Cardiac muscle cell (in vitro differentiated cells and primary cell): Measurements from ENCODE around the gene APBB2. TPM values are rescaled to one million over a fixed set of nuclear protein-coding genes. Genes with fewer than 3 reads are reported as not detected.
"Not testable (repeated sequence)": the region's sequence is repeated elsewhere in the genome, so short reads cannot be mapped to it uniquely, and the experiment has no call there.

Experiments used
- DNase-seq, 2 donors: peaks; one replicate each; pipeline versions ENCODE4 v3.0.0 to v3.0.0-alpha.2; 2010 to 2017; ENCODE audit warnings: low read depth in 1 of 2, low spot score in 1 of 2
- H3K27ac ChIP-seq: fragments of 200-600 bp; sonication (generic); 2 replicates; pipeline ENCODE4 v1.5.1; 2016
- H3K27me3 ChIP-seq: fragments of 200-600 bp; sonication (generic); 2 replicates; pipeline ENCODE4 v1.6.0; 2016; ENCODE audit warnings: control low read depth
- H3K36me3 ChIP-seq: fragments of 200-600 bp; sonication (generic); 2 replicates; pipeline ENCODE4 v1.5.1; 2016; ENCODE audit warnings: control low read depth
- H3K4me1 ChIP-seq: fragments of 200-600 bp; sonication (generic); 2 replicates; pipeline ENCODE4 v1.8.1; 2017; ENCODE audit warnings: low read depth, mild to moderate bottlenecking, mixed run types
- H3K4me3 ChIP-seq: fragments of 200-600 bp; sonication (generic); 2 replicates; pipeline ENCODE4 v1.5.1; 2016; ENCODE audit warnings: mild to moderate bottlenecking
- H3K9me3 ChIP-seq: fragments of 200-600 bp; sonication (generic); 2 replicates; pipeline ENCODE4 v1.5.1; 2017; ENCODE audit warnings: low read depth, mild to moderate bottlenecking, control low read depth
- CTCF ChIP-seq: IDR thresholded peaks from 2 replicates; pipeline ENCODE4 v1.5.1; 2012; ENCODE audit warnings: low read depth, mild to moderate bottlenecking, low read length
- polyA plus RNA-seq: library from polyadenylated mRNA; unstranded; fragments of >200 nt; fragmentation: Nextera tagmentation; extraction: Ambion mirVana; gene quantifications from 2 replicates; pipeline ENCODE4 v1.2.1, GENCODE V29; 2016
- total RNA-seq: library from RNA; depleted of rRNA; stranded (reverse); fragments of >200 nt; gene quantifications from 2 replicates; pipeline ENCODE4 v1.2.3, GENCODE V29; 2016

APBB2 gene
- total and polyA plus RNA-seq, 2 experiments from 2014 or later: 4.6 to 14.9 TPM

GRCh38 chr4:41061482-41062185 lies 152.7 kb downstream of the APBB2 start:
- no peaks in the 10 kb centered on the region for H3K27me3 ChIP-seq
- no peak for TF ChIP-seq CTCF
- H3K4me1 ChIP-seq: no peaks in the 10 kb centered on the region
- no peak for DNase-seq
- no peak overlapping the region for H3K27ac ChIP-seq
- H3K9me3 ChIP-seq: no peaks in the 10 kb centered on the region
- H3K36me3 ChIP-seq: no peaks in the 10 kb centered on the region
- H3K4me3 ChIP-seq: no peak overlapping the region

- Histone ChIP-seq H3K4me3 (no peak overlapping the region), H3K9me3 (no peaks in the 10 kb centered on the region), H3K36me3 (no peaks in the 10 kb centered on the region), H3K27me3 (no peaks in the 10 kb centered on the region), H3K27ac (no peak overlapping the region), H3K4me1 (no peaks in the 10 kb centered on the region)
- TF ChIP-seq CTCF: no peak
- no peak for DNase-seq
Observed at GRCh38 chr4:41060352-41061334, 153.7 kb downstream of the APBB2 start.

DNA sequence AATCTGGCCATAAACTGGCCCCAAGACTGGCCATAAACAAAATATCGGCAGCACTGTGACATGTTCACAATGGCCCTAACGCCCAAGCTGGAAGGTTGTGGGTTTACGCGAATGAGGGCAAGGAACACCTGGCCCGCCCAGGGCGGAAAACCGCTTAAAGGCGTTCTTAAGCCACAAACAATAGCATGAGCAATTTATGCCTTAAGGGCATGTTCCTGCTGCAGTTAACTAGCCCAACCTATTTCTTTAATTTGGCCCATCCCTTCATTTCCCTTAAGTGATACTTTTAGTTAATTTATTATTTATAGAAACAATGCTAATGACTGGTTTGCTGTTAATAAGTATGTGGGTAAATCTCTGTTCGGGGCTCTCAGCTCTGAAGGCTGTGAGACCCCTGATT lies 154.9 kb downstream of the APBB2 start:
- H3K4me1 ChIP-seq, H3K27ac ChIP-seq, H3K27me3 ChIP-seq, H3K36me3 ChIP-seq, DNase-seq, H3K4me3 ChIP-seq, H3K9me3 ChIP-seq: not testable (repeated sequence)

DNA sequence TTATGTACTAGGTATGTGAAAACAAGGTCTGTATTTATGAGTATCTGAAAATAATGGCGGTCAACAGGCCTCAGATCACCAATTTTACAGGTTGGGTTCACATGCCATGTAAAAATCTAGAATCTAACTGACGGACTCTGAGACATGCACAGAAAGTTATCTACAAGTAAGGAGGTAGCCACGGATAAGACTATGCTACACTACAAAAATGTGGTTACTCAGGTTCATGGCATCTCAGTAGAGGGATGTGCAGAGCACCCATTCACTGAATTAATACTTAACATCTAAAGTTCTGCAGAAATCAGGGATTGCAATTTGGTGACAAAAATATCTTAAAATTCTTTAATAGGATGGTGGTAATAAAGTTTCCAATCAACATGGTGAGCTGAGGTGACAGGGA lies 155.9 kb downstream of the APBB2 start:
- Histone ChIP-seq H3K9me3 (no peaks in the 10 kb centered on the region), H3K27me3 (no peaks in the 10 kb centered on the region), H3K4me1 (no peaks in the 10 kb centered on the region), H3K4me3 (no peak overlapping the region), H3K27ac (no peak overlapping the region), H3K36me3 (no peaks in the 10 kb centered on the region)
- TF ChIP-seq CTCF: no peak
- DNase-seq: no peak

DNA sequence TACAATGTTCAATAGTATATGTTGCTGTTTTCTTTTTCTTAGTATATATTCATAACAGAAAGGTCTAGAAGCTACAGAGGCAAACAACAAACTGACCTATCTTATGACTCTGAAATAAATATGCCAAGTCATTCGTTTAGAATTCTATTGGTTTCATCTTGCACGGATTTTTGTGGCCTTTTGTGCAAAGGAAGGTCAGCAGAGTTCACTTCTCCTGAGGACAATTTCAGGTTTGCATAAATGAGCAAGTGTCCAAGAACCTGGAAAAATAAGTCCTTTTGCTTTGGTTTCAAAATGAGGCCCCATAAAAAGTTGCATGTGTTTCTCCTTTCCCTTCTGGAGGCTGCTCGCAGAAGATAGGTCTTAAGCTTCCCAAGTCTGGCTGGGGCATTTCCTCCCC lies 156.9 kb downstream of the APBB2 start:
- Histone ChIP-seq H3K4me3 (no peak overlapping the region), H3K4me1 (no peaks in the 10 kb centered on the region), H3K27me3 (no peaks in the 10 kb centered on the region), H3K9me3 (no peaks in the 10 kb centered on the region), H3K27ac (no peak overlapping the region), H3K36me3 (no peaks in the 10 kb centered on the region)
- no peak for TF ChIP-seq CTCF
- no peak for DNase-seq

DNA sequence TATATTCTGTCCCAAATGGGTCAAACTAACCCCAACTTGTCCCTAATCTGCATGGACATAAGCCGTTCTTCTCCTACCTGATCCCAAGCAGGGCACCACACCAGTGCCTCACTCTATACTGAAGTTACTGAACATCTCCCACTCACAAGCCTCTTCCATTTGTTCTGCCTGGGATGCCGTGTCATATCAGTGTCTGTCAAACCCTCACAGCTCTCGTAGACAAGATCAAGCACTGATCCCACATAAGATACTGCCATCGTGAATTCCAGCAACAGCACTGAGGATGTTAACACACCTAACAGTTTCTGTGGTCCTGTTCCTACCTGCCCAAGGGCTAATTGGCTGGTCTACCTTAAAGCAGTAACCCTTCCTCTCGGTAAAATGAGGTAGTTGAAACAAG lies 162.1 kb downstream of the APBB2 start:
- Histone ChIP-seq H3K9me3 (no peaks in the 10 kb centered on the region), H3K4me3 (no peak overlapping the region), H3K4me1 (no peaks in the 10 kb centered on the region), H3K27me3 (no peaks in the 10 kb centered on the region), H3K36me3 (no peaks in the 10 kb centered on the region), H3K27ac (no peak overlapping the region)
- no peak for DNase-seq
- TF ChIP-seq CTCF: no peak
